Measurements from ENCODE around the gene SETBP1.
A peak's percentile ranks its signal among the peaks of the same experiment; 100 is the strongest.

Gene SETBP1

DNA sequence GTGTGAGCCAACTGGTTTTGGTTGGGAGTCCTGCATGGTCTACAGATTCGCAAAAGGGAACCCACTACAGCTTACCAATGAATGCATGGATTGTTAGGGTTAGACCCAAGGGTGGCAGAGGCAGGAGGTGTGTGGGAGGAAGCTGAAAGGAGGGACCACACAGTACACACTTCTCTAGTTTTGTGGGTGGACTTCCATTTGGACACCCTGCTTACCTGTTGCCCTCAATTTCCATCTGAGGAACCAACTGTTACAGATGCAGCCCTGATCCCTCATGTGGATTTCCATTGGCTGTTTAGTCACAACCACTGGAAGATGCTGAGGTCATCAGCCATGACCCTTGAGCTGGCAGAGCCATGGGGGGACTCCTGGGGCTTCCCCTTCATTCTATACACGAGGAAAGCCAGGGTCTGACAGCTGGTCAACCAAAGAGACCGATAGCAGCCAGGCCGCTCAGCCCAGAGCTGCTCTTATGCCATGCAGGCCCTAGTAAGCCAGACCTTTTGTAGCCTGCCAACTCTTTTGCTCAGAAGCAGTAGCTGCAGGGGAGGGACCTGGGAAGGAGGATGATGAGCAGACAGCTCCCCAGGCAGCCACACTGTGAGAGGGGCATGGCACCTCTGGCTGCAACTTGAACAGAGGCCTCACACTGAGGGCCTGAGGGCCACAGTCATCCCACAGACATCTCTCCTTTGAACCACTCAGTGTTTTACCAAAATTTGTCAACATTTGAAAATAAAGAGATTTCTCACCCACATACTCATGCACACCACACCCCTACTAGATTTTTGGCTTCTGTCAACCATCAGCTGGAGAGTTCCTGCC, 162.1 kb downstream of the SETBP1 start:
- peaks cover 6% of the 10 kb centered on the region for H3K9me3 Mint-ChIP-seq
- DNase-seq (ENCODE audit: low spot score in 2 of 2), result no peak
- H3K27ac Mint-ChIP-seq, result peak overlapping the region; percentile 45
- peaks cover 67% of the 10 kb centered on the region for H3K4me1 Mint-ChIP-seq
- no peaks in the 10 kb centered on the region for H3K27me3 Mint-ChIP-seq
- H3K36me3 Mint-ChIP-seq, result peaks cover 23% of the 10 kb centered on the region
- no peak overlapping the region for H3K4me3 Mint-ChIP-seq
- ATAC-seq (ENCODE audit: low read depth), result peak; percentile 18

DNA sequence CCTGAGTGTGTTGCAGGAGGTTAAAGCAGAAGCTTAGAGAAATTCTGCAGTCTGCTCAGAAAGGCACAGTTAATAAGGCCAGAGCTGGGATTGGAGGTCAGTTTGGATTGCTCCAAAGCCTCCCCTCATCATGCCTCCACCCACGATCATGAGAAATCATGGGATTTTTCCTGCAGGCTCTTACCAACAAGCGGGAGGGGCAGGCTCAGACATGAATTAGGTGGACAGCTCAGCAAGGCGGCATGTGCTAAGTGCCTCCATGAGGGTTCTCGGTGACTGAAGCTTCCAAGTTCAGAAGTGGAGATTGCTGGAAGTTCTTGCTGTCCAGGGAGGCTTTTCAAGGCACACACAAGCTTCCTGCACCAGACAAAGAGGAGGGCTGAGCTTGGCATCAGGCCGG, 163.8 kb downstream of the SETBP1 start:
- no peak for ATAC-seq (ENCODE audit: low read depth)
- Mint-ChIP-seq H3K4me1 (peaks cover 69% of the 10 kb centered on the region), H3K4me3 (no peak overlapping the region)

DNA sequence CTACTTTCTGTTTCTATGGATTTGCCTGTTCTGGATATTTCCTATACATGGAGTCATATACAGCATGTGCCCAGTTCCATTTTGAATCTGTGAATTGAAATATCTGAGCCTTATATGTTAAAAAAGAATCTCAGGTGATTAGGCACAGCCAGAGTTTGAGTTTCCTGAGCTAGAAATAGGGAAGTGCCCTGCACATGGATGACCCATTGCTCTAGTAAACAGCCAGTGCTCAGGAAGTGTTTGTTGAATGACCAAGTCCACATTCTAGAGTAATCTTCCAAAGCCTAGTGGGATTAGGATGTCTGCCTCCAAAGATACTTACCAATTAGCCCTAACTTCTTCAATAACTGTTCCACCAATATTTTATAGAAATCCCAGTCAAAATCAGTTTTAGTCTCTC, 165.8 kb downstream of the SETBP1 start:
- Mint-ChIP-seq H3K36me3 (peaks cover 35% of the 10 kb centered on the region), H3K27me3 (no peaks in the 10 kb centered on the region), H3K4me3 (no peak overlapping the region), H3K4me1 (peaks cover 68% of the 10 kb centered on the region), H3K27ac (no peak overlapping the region), H3K9me3 (peaks cover 6% of the 10 kb centered on the region)
- DNase-seq (ENCODE audit: low spot score in 2 of 2) (no peak), ATAC-seq (ENCODE audit: low read depth) (no peak)

More for the DNA sequence above, 163.8 kb downstream of the SETBP1 start:
- Mint-ChIP-seq H3K27me3 (no peaks in the 10 kb centered on the region), H3K27ac (no peak overlapping the region), H3K36me3 (peaks cover 30% of the 10 kb centered on the region), H3K9me3 (peaks cover 6% of the 10 kb centered on the region)
- DNase-seq (ENCODE audit: low spot score in 2 of 2), result no peak

DNA sequence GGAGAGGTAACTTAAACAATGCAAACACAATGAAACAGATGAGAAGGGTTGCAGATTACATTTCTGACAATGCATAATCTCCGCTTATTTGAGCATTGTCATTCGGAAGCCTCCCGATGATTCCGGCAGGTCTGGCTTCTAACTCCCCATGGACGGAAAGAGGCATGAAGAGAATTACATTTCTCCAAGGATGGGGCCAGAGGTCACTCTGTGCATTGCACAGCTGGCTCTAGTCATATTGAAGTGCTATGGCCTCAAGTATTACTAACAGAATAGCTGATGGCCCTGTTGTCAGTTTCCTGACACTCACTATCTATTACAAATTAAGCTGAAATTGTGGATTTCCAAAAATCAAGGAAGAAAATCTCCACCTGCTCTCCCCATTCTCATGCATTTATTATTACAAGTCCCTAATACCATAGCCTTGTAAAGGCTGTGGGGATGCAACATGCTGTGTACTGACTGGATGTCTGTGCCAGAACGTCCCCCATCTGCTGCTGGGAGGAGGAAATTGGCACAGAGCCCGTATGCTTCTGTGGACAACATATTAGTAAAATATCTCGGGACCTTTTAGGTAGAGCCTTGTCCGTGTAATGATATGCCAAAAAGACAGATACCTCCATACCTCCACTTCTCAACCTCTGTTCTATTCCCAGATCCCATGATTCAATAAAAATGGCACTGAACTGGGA, 168.1 kb downstream of the SETBP1 start:
- no peak overlapping the region for H3K27ac Mint-ChIP-seq
- no peak for ATAC-seq (ENCODE audit: low read depth)

DNA sequence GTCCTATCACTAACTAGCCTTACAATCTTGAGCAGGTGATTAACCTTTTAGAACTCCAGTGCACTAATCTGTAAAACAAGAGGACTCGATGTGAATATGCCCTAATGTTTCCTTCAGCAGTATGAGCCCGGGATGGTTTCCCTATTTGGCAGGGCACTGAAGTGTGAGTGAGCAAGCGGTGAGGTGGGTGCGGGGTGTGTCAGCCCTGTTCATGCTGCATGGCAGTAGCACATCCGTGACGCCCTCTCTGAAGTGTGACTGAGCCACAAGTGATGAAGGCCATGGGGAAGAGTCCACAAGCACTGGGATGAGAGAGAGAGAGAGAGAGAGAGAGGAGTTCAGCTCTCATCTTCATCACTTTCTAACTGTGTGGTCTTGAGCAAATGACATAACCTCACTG, 168.7 kb downstream of the SETBP1 start:
- ATAC-seq (ENCODE audit: low read depth), result peak; percentile 59
- H3K4me3 Mint-ChIP-seq, result peak overlapping the region; percentile 6
- no peak overlapping the region for H3K27ac Mint-ChIP-seq
- H3K36me3 Mint-ChIP-seq, result peaks cover 29% of the 10 kb centered on the region
- H3K9me3 Mint-ChIP-seq, result peaks cover 3% of the 10 kb centered on the region
- no peaks in the 10 kb centered on the region for H3K27me3 Mint-ChIP-seq
- H3K4me1 Mint-ChIP-seq, result peaks cover 69% of the 10 kb centered on the region
- DNase-seq (ENCODE audit: low spot score in 2 of 2), result no peak

More for the DNA sequence above, 168.1 kb downstream of the SETBP1 start:
- H3K36me3 Mint-ChIP-seq, result peaks cover 31% of the 10 kb centered on the region
- no peak for DNase-seq (ENCODE audit: low spot score in 2 of 2)
- no peak overlapping the region for H3K4me3 Mint-ChIP-seq
- H3K4me1 Mint-ChIP-seq, result peaks cover 65% of the 10 kb centered on the region
- H3K9me3 Mint-ChIP-seq, result peaks cover 6% of the 10 kb centered on the region
- no peaks in the 10 kb centered on the region for H3K27me3 Mint-ChIP-seq

DNA sequence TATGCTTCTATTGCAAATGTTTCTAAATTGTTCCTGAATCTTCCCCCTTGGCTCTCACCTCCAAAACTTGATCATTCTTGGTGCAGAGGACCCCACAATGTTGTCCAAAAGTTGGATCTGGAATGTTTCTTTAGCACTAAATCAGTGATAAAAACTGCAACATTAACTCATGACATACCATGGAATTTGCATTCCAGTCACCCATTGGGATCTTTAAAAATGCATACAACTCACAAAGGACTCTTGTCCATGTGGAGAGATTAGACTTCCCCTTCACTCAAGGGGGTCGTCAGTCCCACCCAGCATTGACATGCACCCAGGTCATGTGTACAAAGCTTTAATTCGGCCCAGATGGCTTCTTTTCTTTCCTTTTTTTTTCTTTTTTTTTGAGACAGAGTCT, 169.3 kb downstream of the SETBP1 start:
- Mint-ChIP-seq H3K36me3 (peaks cover 30% of the 10 kb centered on the region), H3K27me3 (no peaks in the 10 kb centered on the region), H3K9me3 (no peaks in the 10 kb centered on the region), H3K4me3 (no peak overlapping the region), H3K4me1 (peaks cover 71% of the 10 kb centered on the region), H3K27ac (no peak overlapping the region)
- DNase-seq (ENCODE audit: low spot score in 2 of 2), result no peak
- no peak for ATAC-seq (ENCODE audit: low read depth)

DNA sequence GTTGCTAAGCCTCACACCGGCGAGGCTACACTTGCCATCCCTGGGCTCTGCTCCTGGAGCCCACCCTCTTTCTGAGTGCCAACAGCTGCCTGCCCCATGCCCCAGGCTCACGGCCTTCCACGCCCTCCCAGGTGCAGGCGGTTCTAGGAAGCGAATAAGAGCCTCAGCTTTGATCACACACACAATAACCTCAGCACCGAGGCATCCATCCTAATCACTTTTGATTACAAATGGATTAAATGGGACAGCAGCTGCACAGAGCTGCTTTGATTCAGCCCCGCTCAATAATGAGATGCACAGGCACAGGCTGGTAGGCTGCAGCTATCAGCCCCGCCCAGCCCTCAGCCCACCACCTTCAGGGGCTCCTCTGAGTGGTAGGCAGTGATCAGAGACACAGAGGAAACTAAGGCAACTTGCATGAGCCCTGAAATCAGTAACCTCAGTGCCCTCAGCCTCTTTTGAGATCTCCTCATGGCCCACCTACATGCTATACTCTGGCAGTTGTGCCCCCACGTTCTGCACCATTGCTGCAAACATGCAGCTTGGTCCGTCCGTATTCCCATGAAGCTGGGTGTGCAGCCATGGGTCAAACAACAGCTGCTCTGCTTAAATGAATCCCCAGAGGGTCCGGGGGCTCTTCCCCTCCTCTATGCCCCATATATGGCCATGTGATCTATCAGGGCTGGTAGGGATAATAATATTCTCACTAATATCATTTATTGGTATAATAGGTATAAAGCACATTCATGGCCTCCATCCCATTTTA, 171.4 kb downstream of the SETBP1 start:
- Mint-ChIP-seq H3K36me3 (peaks cover 23% of the 10 kb centered on the region), H3K4me3 (no peak overlapping the region), H3K9me3 (no peaks in the 10 kb centered on the region), H3K27me3 (no peaks in the 10 kb centered on the region), H3K4me1 (peaks cover 68% of the 10 kb centered on the region), H3K27ac (no peak overlapping the region)
- no peak for DNase-seq (ENCODE audit: low spot score in 2 of 2)
- ATAC-seq (ENCODE audit: low read depth), result no peak

DNA sequence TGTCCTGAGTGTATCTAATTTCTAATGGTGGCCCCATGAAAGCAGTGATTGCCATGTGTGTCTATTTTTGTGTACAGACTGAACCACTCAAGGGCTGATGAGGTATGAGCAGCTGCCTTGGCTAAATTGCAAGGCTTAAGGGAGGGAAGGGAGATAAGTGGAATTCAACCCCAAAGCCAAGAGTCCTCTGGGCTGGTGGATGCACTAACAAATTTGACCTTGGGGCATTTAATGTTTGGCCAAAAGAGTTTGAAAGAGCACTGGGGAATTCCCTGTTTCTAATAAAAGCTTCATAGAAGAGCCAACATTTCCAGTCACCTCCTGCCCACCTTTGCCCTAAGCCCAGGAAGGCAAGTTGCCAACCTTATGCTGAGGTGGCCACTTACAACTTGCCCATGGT, 172.1 kb downstream of the SETBP1 start:
- no peak overlapping the region for H3K4me3 Mint-ChIP-seq
- peaks cover 67% of the 10 kb centered on the region for H3K4me1 Mint-ChIP-seq
- DNase-seq (ENCODE audit: low spot score in 2 of 2) (no peak), ATAC-seq (ENCODE audit: low read depth) (no peak)
- no peak overlapping the region for H3K27ac Mint-ChIP-seq
- H3K36me3 Mint-ChIP-seq, result peaks cover 25% of the 10 kb centered on the region
- H3K27me3 Mint-ChIP-seq, result no peaks in the 10 kb centered on the region
- H3K9me3 Mint-ChIP-seq, result no peaks in the 10 kb centered on the region

DNA sequence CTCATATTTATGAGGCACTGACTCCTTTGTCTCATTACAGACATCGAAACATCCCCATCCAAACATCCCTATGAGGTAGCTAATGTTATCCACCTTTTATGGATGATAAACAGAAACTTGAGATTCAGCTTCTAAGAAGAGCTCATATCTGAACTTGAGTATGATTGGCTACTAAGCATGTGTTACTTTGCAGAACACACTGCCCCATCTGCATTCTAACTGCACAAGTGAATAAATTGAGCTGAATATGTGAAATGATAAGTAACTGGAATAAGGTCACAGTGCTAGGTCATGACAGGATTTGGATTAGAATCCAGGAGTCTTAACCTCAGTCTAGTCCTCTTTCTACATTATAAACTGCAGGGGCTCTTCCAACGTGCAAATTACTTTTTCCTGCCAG, 172.7 kb downstream of the SETBP1 start:
- DNase-seq (ENCODE audit: low spot score in 2 of 2), result no peak
- no peak for ATAC-seq (ENCODE audit: low read depth)
- no peak overlapping the region for H3K4me3 Mint-ChIP-seq
- H3K36me3 Mint-ChIP-seq, result peaks cover 21% of the 10 kb centered on the region
- H3K27me3 Mint-ChIP-seq, result no peaks in the 10 kb centered on the region
- H3K27ac Mint-ChIP-seq, result no peak overlapping the region
- no peaks in the 10 kb centered on the region for H3K9me3 Mint-ChIP-seq
- H3K4me1 Mint-ChIP-seq, result peaks cover 65% of the 10 kb centered on the region

DNA sequence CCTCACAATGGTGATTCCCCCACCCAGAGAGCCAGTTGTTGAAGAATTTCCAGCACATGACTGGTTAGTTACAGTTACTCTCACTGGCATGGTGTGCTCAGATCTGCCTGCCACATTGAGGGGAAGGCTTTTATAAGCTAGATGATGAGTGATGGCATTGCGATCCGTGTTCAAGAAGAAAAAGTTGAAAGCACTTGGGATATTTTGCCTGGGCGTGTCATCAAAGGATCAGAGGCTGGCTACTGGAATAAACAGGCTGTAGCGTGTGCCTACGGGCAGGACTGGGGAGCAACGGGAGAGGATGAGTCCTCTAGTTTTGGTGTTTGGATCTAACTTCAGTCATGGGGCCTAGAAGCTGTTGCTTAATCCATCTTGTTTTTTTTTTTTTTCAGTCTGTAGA, 175.0 kb downstream of the SETBP1 start:
- H3K36me3 Mint-ChIP-seq, result peaks cover 15% of the 10 kb centered on the region
- H3K9me3 Mint-ChIP-seq, result no peaks in the 10 kb centered on the region
- no peak overlapping the region for H3K4me3 Mint-ChIP-seq
- DNase-seq (ENCODE audit: low spot score in 2 of 2) (no peak), ATAC-seq (ENCODE audit: low read depth) (no peak)
- H3K27ac Mint-ChIP-seq, result no peak overlapping the region
- H3K4me1 Mint-ChIP-seq, result peaks cover 62% of the 10 kb centered on the region
- no peaks in the 10 kb centered on the region for H3K27me3 Mint-ChIP-seq

DNA sequence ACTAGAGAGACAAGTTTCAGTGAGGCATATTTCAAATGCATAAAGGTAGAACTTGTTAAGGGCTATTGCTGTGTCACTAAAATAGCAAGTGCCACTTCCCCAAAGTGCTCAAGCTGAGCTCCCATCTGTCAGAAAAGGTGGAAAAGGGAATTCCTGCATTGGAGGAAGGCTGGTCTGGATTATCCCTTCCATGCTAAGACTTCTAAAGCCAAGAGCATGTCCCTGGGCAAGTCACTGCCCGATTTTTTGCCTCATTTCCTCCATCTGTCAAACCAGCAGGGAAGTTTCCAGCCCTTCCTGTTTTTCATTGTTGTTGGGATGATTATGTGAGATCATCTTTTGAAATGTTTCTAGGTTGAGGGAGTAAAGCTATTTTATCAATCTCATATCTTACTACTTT, 175.5 kb downstream of the SETBP1 start:
- H3K36me3 Mint-ChIP-seq, result peaks cover 15% of the 10 kb centered on the region
- ATAC-seq (ENCODE audit: low read depth), result no peak

DNA sequence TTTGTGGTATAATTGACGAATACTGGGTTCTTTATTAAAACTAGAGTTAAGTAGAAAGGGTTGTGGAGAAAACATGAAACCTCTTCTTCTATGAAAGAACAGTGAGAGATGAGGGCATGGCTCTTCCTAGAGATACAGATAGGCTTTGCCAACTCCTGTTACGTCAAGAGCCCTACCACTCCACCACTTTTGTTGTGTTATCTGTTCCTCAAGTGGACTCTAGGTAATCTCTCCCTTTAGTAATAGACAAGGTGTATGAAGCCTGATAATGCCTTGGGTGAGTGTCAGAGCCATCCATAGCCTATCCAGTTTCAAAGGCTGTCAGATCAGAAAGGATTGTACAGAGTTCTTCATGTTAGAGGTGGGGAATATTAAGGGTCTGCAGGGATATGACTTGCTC, 176.4 kb downstream of the SETBP1 start:
- Mint-ChIP-seq H3K4me3 (no peak overlapping the region), H3K27ac (no peak overlapping the region), H3K27me3 (no peaks in the 10 kb centered on the region), H3K4me1 (peaks cover 54% of the 10 kb centered on the region), H3K9me3 (no peaks in the 10 kb centered on the region), H3K36me3 (peaks cover 12% of the 10 kb centered on the region)
- ATAC-seq (ENCODE audit: low read depth) (no peak), DNase-seq (ENCODE audit: low spot score in 2 of 2) (no peak)

More for the DNA sequence above, 175.5 kb downstream of the SETBP1 start:
- H3K27me3 Mint-ChIP-seq, result no peaks in the 10 kb centered on the region
- no peaks in the 10 kb centered on the region for H3K9me3 Mint-ChIP-seq
- DNase-seq (ENCODE audit: low spot score in 2 of 2), result no peak
- no peak overlapping the region for H3K27ac Mint-ChIP-seq
- no peak overlapping the region for H3K4me3 Mint-ChIP-seq
- peaks cover 58% of the 10 kb centered on the region for H3K4me1 Mint-ChIP-seq

DNA sequence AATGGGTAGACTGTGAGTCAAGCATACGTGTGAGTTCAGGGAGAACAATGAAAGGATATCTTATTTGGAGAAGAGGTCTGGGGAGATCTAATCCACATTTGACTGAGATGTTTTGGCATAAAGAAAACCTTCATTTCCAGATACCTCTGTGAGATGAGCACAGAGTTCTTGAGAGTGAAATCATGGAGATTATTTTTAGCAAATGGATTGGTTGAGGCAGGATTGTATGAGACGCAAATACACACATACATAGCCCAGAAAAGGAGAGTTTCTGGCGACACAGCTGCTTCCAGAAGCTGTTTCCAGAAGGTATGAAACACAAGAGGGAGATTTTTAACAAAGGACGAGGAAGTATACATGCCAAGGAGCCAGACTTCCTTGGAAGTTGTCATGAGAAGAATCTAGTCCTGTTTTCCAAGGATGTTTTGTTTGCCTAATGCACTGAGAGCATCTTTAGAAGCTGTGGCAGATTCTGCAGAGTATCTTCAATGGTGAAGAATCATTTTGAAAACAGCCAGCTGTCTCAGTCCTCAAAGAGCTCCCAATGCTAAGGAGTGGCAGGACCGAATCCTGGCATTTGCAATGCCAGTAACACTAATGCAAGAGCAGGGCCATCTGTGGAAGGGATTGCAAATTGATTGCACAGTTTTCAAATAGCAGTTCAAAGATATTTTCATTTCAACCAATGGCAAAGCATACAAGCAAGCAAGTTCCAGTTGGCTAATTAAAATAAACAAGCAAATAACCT, 177.2 kb downstream of the SETBP1 start:
- H3K9me3 Mint-ChIP-seq, result no peaks in the 10 kb centered on the region
- ATAC-seq (ENCODE audit: low read depth) (no peak), DNase-seq (ENCODE audit: low spot score in 2 of 2) (no peak)
- peaks cover 16% of the 10 kb centered on the region for H3K36me3 Mint-ChIP-seq
- H3K27me3 Mint-ChIP-seq, result no peaks in the 10 kb centered on the region
- H3K27ac Mint-ChIP-seq, result no peak overlapping the region
- no peak overlapping the region for H3K4me3 Mint-ChIP-seq
- peaks cover 50% of the 10 kb centered on the region for H3K4me1 Mint-ChIP-seq

Measured in memory B cell (primary cell).